Ovary (tissue), 9 donors: ENCODE data around the gene CAPN5. TPM values are rescaled to one million over a fixed set of nuclear protein-coding genes. Genes with fewer than 3 reads are reported as not detected.

ENCODE experiments used
- DNase-seq, 5 donors: peaks; one replicate each; pipeline ENCODE4 v3.0.0-alpha.2; 2019 to 2020
- H3K27ac ChIP-seq, 2 donors: fragments of 200-600 bp; one replicate each; pipeline versions ENCODE4 v1.5.1 to v1.8.0; 2019 to 2022
- H3K27me3 ChIP-seq: fragments of 200-600 bp; one replicate; pipeline ENCODE4 v1.8.0; 2022
- H3K36me3 ChIP-seq: fragments of 200-600 bp; sonication (generic); one replicate; pipeline ENCODE4 v1.5.1; 2019
- H3K4me1 ChIP-seq: one replicate; pipeline ENCODE4 v1.8.1; 2013; ENCODE audit warnings: mild to moderate bottlenecking, moderate library complexity; ENCODE audit not compliant: insufficient read depth
- H3K4me3 ChIP-seq: fragments of 200-600 bp; sonication (generic); one replicate; pipeline ENCODE4 v1.5.1; 2017
- H3K9me3 ChIP-seq, 2 donors: fragments of 200-600 bp in 1 of 2; sonication (generic) in 1 of 2; one replicate each; pipeline versions ENCODE4 v1.5.1 to v1.8.1; 2013 to 2019; ENCODE audit warnings: mild to moderate bottlenecking in 1 of 2, moderate library complexity in 1 of 2
- EP300 ChIP-seq: sonication (generic); formaldehyde crosslinking; IDR thresholded peaks from one replicate; pipeline ENCODE4 v1.6.1; 2017; ENCODE audit warnings: antibody characterized with exemption
- POLR2A ChIP-seq: fragments of 450-650 bp; IDR thresholded peaks from one replicate; pipeline ENCODE4 v1.6.1; 2017; ENCODE audit warnings: antibody characterized with exemption, mild to moderate bottlenecking, moderate library complexity
- WGBS, 3 donors: extraction: QIAGEN DNeasy Blood & Tissue Kit in 1 of 3; methylation state at CpG; one replicate each; pipeline versions ENCODE4 v1.1.5 to v1.1.7; 2013 to 2017; 5-methylcytosine and 5-hydroxymethylcytosine counted together
- intact Hi-C, 4 donors: fragments of 100-400 bp; cut with DNase I; formaldehyde crosslinking; loops; one replicate each; pipeline versions ENCODE4 v1.11.0 to v1.15.1; 2022 to 2023
- polyA plus RNA-seq, 2 donors: library from polyadenylated mRNA; stranded (reverse); fragments of 200-250 nt in 1 of 2; fragments of 350-450 nt in 1 of 2; fragmentation: Illumina TruSeq in 1 of 2; extraction: RNeasy Lipid Tissue Mini Kit (QIAGEN cat#74804) in 1 of 2; gene quantifications; one replicate each; pipeline ENCODE4 v1.2.3, GENCODE V29; 2013 to 2014
- total RNA-seq, 7 donors: library from RNA; depleted of rRNA in 2 of 7; stranded (reverse); fragments of >200 nt in 2 of 7; fragmentation: NEBNext Ultra II Directional in 3 of 7; extraction: Animal tissue kit (Norgen Biotek cat#: 25700) in 3 of 7; gene quantifications; one replicate each; pipeline versions ENCODE4 v1.1.0 to v1.2.4, GENCODE V29; 2016 to 2023
- TF ChIP-seq, protein P1 (sequence below), 3 donors: fragments of 450-650 bp in 2 of 3; fragments of 200-600 bp in 1 of 3; IDR thresholded peaks; one replicate each; pipeline versions ENCODE4 v1.5.1 to v1.8.0; 2016 to 2022; ENCODE audit warnings: antibody characterized with exemption in 3 of 3, mild to moderate bottlenecking in 1 of 3
- donor health status: DM: no; HTN: no; CAD: no; lungs with moderate emphysema.
- donor health status: DM: no; HTN: no; CAD: no.
- donor health status: Bipolar disorder and iron deficiency.
- donor health status: DM: yes; HTN: yes; CAD: no.
- donor health status: DM: no; HTN: no; CAD: no.
- donor health status: DM: yes; HTN: yes; CAD: no.

The CAPN5 gene
- total and polyA plus RNA-seq, 9 donors, result 3.0 to 82.2 (median 21.3) TPM

DNA sequence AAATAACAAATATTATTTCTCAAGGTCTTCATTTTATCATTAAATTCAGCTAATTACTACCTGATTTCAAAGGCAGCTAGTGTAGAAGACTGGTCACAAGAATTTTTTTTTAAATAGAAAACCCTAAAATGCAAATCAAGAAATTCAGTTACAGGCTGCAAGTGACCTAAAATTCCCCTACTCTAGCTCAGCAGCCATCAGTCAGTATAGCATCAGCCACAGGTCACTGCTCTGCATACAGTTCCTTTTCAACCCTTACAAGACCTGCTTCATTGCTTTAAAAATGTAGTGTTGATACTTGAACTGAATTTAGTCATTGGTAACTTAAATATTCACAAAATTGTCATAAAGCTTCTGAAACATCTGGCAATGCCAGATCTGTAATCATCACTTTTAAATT is 42.0 kb upstream of the CAPN5 start:
- intact Hi-C loops, result no loop called here
- no peaks in the 10 kb centered on the region for H3K36me3 ChIP-seq
- DNase-seq, result no peak
- H3K9me3 ChIP-seq, result no peaks in the 10 kb centered on the region
- no peak overlapping the region for H3K4me3 ChIP-seq
- no peaks in the 10 kb centered on the region for H3K4me1 ChIP-seq
- TF ChIP-seq EP300, result no peak
- TF ChIP-seq, protein P1, sequence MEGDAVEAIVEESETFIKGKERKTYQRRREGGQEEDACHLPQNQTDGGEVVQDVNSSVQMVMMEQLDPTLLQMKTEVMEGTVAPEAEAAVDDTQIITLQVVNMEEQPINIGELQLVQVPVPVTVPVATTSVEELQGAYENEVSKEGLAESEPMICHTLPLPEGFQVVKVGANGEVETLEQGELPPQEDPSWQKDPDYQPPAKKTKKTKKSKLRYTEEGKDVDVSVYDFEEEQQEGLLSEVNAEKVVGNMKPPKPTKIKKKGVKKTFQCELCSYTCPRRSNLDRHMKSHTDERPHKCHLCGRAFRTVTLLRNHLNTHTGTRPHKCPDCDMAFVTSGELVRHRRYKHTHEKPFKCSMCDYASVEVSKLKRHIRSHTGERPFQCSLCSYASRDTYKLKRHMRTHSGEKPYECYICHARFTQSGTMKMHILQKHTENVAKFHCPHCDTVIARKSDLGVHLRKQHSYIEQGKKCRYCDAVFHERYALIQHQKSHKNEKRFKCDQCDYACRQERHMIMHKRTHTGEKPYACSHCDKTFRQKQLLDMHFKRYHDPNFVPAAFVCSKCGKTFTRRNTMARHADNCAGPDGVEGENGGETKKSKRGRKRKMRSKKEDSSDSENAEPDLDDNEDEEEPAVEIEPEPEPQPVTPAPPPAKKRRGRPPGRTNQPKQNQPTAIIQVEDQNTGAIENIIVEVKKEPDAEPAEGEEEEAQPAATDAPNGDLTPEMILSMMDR (IDR thresholded peaks at IDR 0.05), result no peak
- TF ChIP-seq POLR2A, result no peak
- H3K27me3 ChIP-seq, result no peaks in the 10 kb centered on the region
- no peak overlapping the region for H3K27ac ChIP-seq

GRCh38 chr11:77026221-77026620 is 40.5 kb upstream of the CAPN5 start:
- no peak overlapping the region for H3K4me3 ChIP-seq
- H3K27me3 ChIP-seq, result no peaks in the 10 kb centered on the region

DNA sequence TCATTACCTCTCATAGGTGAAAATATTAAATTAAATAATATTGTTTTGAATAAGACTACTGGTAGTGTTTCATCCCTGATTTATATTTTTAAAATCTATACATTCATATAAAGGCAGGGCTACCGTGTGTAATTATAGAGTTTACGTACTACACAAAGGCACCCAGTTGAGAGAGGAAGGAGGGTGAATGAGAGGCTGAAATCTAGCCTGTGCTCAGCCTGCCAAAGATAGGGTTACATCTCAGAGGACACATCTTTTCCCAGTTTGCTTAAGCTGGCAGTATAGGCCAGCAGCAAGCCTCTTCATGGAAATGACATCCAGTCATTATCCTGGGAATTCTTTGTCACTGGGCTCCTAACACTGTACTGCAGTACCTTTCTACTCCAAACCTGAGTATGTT is 40.0 kb upstream of the CAPN5 start:
- WGBS, 3 donors, result 86 to 91% (median 86%) methylated on average over 2 of the region's 2 CpGs

More at GRCh38 chr11:77026221-77026620, 40.5 kb upstream of the CAPN5 start:
- H3K27ac ChIP-seq, result no peak overlapping the region
- TF ChIP-seq EP300, result no peak
- no peak for TF ChIP-seq POLR2A
- TF ChIP-seq, protein P1 (IDR thresholded peaks at IDR 0.05), result no peak
- intact Hi-C loops, result no loop called here
- no peak for DNase-seq
- no peaks in the 10 kb centered on the region for H3K4me1 ChIP-seq
- H3K36me3 ChIP-seq, result no peaks in the 10 kb centered on the region
- WGBS, 3 donors, result 94 to 99% (median 95%) methylated on average over 3 of the region's 3 CpGs
- H3K9me3 ChIP-seq, result no peaks in the 10 kb centered on the region

DNA sequence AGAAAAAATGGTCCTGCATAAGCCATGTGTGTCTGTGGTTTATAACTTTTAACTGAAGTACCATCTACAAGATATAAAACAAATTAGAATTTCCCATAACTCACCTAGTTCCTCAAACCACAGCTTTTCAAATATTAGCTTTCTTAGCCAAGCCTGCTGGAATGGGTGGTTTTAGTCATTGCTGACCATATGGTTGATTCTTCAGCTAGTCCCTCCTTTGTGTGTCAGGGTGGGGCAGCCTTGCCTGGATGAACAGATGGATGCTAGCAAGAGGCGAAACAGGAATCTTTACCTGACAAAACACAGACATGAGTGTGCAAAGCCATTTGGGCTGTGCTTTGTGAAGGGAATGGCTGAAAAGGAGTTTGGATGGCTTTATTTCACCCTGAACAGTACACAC is 39.5 kb upstream of the CAPN5 start:
- Histone ChIP-seq H3K9me3 (no peaks in the 10 kb centered on the region), H3K4me3 (no peak overlapping the region), H3K27ac (no peak overlapping the region), H3K27me3 (no peaks in the 10 kb centered on the region), H3K36me3 (no peaks in the 10 kb centered on the region), H3K4me1 (no peaks in the 10 kb centered on the region)
- DNase-seq, result no peak
- intact Hi-C loops, result no loop called here
- TF ChIP-seq POLR2A (no peak), EP300 (no peak)
- TF ChIP-seq, protein P1 (IDR thresholded peaks at IDR 0.05), result no peak
- 81 to 86% (median 86%) methylated on average over 1 of the region's 1 CpG for WGBS, 3 donors

More for the DNA sequence above, 40.0 kb upstream of the CAPN5 start:
- Histone ChIP-seq H3K27ac (no peak overlapping the region), H3K4me1 (no peaks in the 10 kb centered on the region), H3K36me3 (no peaks in the 10 kb centered on the region), H3K4me3 (no peak overlapping the region), H3K9me3 (no peaks in the 10 kb centered on the region), H3K27me3 (no peaks in the 10 kb centered on the region)
- no peak for DNase-seq
- TF ChIP-seq EP300, result no peak
- TF ChIP-seq, protein P1 (IDR thresholded peaks at IDR 0.05), result no peak
- no peak for TF ChIP-seq POLR2A
- intact Hi-C loops, result no loop called here

GRCh38 chr11:77029829-77030228 is 36.9 kb upstream of the CAPN5 start:
- H3K9me3 ChIP-seq, result no peaks in the 10 kb centered on the region
- H3K36me3 ChIP-seq, result no peaks in the 10 kb centered on the region
- 71 to 79% (median 73%) methylated on average over 7 of the region's 7 CpGs for WGBS, 3 donors
- H3K27me3 ChIP-seq, result no peaks in the 10 kb centered on the region
- H3K4me3 ChIP-seq, result no peak overlapping the region
- no peak overlapping the region for H3K27ac ChIP-seq
- intact Hi-C loops, result no loop called here
- TF ChIP-seq POLR2A (no peak), EP300 (no peak)
- TF ChIP-seq, protein P1 (IDR thresholded peaks at IDR 0.05), result no peak
- no peaks in the 10 kb centered on the region for H3K4me1 ChIP-seq
- DNase-seq, result no peak
